Muscle layer of duodenum (tissue), 2 donors: ENCODE measurements around the gene OR4D9.
"Not testable (repeated sequence)": the region's sequence is repeated elsewhere in the genome, so short reads cannot be mapped to it uniquely, and the experiment has no call there.

ENCODE experiments used
- H3K27ac ChIP-seq: one replicate; pipeline ENCODE4 v1.7.0; 2013; ENCODE audit warnings: mild to moderate bottlenecking, low read length
- H3K27me3 ChIP-seq: one replicate; pipeline ENCODE4 v1.7.0; 2013; ENCODE audit warnings: low read depth, mild to moderate bottlenecking, control low read depth, low read length
- H3K36me3 ChIP-seq, 2 donors: one replicate each; pipeline ENCODE4 v1.7.0; 2013; ENCODE audit warnings: low read length in 2 of 2, control low read depth in 1 of 2, mild to moderate bottlenecking in 1 of 2; ENCODE audit not compliant: insufficient read depth in 2 of 2, control insufficient read depth in 1 of 2
- H3K4me1 ChIP-seq, 2 donors: one replicate each; pipeline ENCODE4 v1.7.0; 2013; ENCODE audit warnings: low read length in 2 of 2, mild to moderate bottlenecking in 2 of 2, control low read depth in 1 of 2, moderate library complexity in 1 of 2; ENCODE audit not compliant: insufficient read depth in 2 of 2, control insufficient read depth in 1 of 2
- H3K4me3 ChIP-seq, 2 donors: one replicate each; pipeline ENCODE4 v1.7.0; 2013; ENCODE audit warnings: low read length in 2 of 2, low read depth in 1 of 2, mild to moderate bottlenecking in 1 of 2
- H3K9me3 ChIP-seq, 2 donors: one replicate each; pipeline ENCODE4 v1.7.0; 2013; ENCODE audit warnings: low read length in 2 of 2, control low read depth in 1 of 2, mild to moderate bottlenecking in 1 of 2; ENCODE audit not compliant: control insufficient read depth in 1 of 2
- donor health status: healthy.

The OR4D9 gene

DNA sequence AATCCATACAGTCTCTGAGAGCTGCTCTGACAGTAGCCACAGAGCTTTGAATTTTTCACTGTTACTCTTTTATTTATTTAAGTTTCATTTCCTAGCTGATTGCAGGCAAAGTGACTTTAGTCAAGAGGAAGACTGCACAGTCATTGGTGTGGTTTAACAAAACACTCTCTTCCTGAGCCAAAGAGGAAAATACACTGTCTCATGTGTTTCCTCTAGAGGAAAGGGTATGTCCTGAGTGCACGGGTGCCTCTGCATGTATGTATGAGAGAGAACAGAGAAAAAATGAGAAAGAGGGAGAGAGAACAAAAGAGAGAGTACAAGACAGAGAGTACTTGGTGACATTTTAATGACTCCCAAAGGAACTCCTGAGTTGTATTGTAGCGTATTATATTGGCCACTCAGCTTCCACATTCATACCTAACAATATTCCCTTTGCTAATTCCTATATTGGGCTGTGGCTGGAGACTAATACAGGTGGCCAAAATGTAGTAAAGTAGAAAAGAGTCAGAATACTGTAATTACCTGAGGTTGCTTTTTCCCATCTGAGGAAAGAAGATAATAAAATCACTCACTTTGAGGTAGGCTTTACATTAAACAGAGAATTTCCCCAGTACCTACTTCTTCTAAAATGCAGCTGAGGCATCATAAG is at the start of gene OR4D9:
TSS of gene OR4D9 (plus strand) at position 599 of the 649 bp plus-strand sequence. CDS start 3,374 bp downstream, outside the sequence.
- no peak within 1 kb of the TSS for H3K27ac ChIP-seq
- H3K36me3 ChIP-seq: no peaks in the 10 kb centered on the region
- H3K4me3 ChIP-seq: no peak within 1 kb of the TSS
- no peaks in the 10 kb centered on the region for H3K4me1 ChIP-seq
- no peaks in the 10 kb centered on the region for H3K27me3 ChIP-seq
- H3K9me3 ChIP-seq: no peaks in the 10 kb centered on the region

- Histone ChIP-seq H3K27ac (no peak overlapping the region), H3K4me1 (no peaks in the 10 kb centered on the region), H3K9me3 (no peaks in the 10 kb centered on the region), H3K27me3 (no peaks in the 10 kb centered on the region), H3K36me3 (no peaks in the 10 kb centered on the region), H3K4me3 (no peak overlapping the region)
Observed at GRCh38 chr11:59463190-59463641, 48.1 kb upstream of the OR4D9 start.

- H3K27me3 ChIP-seq: no peaks in the 10 kb centered on the region
- no peak within 1 kb of the TSS for H3K27ac ChIP-seq
- no peaks in the 10 kb centered on the region for H3K9me3 ChIP-seq
- no peaks in the 10 kb centered on the region for H3K36me3 ChIP-seq
- no peak within 1 kb of the TSS for H3K4me3 ChIP-seq
- no peaks in the 10 kb centered on the region for H3K4me1 ChIP-seq
Observed at GRCh38 chr11:59473015-59473414, 38.3 kb upstream of the OR4D9 start, which contains the start of gene OR4D10. TSS of gene OR4D10 (plus strand) at chr11:59473315. CDS start at chr11:59477430, 4,115 bp downstream.

DNA sequence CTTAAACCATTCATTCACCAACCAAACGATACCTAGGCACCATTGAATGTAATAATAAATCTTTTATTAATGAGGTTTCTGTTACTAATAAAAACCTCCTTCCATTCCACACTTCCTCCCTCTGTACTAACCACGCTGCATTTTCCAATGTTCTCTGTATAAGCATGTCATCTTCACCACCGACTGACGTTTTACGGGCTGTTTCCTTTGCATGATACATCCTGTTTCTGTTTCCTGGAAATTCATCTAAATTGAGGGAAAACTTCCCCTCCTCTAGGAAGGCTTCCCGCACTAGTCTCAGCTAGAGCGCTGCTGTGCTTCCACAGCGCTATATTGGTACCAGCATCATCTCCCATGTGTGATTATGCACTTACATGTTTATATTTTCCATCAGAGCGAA is 36.2 kb upstream of the OR4D9 start:
- Histone ChIP-seq H3K27ac (no peak overlapping the region), H3K27me3 (no peaks in the 10 kb centered on the region), H3K4me1 (no peaks in the 10 kb centered on the region), H3K9me3 (no peaks in the 10 kb centered on the region), H3K4me3 (no peak overlapping the region), H3K36me3 (no peaks in the 10 kb centered on the region)

DNA sequence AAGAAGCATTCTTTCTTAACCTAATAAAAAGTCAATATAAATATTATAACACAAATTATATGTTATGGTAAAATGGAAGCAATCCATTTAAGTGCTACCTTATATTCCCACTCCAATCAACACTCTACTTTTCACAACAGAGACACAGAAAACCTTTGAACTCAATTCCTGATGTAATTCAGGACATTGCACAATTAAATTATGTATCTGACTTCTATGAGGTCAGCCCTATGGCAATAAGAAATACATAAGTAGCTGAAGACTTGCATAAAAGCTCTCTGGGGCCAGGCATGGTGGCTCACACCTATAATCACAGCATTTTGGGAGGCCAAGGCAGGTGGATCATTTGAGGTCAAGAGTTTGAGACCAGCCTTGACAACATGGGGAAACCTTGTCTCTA is 31.4 kb upstream of the OR4D9 start:
- Histone ChIP-seq H3K27me3 (no peaks in the 10 kb centered on the region), H3K27ac (no peak overlapping the region), H3K4me1 (no peaks in the 10 kb centered on the region), H3K4me3 (no peak overlapping the region), H3K36me3 (no peaks in the 10 kb centered on the region), H3K9me3 (no peaks in the 10 kb centered on the region)

GRCh38 chr11:59480359-59480758 is 31.0 kb upstream of the OR4D9 start:
- no peaks in the 10 kb centered on the region for H3K36me3 ChIP-seq
- H3K27me3 ChIP-seq: no peaks in the 10 kb centered on the region
- no peak overlapping the region for H3K27ac ChIP-seq
- H3K4me1 ChIP-seq: no peaks in the 10 kb centered on the region
- no peak overlapping the region for H3K4me3 ChIP-seq
- no peaks in the 10 kb centered on the region for H3K9me3 ChIP-seq

- H3K4me1 ChIP-seq: no peaks in the 10 kb centered on the region
- H3K27me3 ChIP-seq: no peaks in the 10 kb centered on the region
- no peaks in the 10 kb centered on the region for H3K9me3 ChIP-seq
- no peak overlapping the region for H3K4me3 ChIP-seq
- no peaks in the 10 kb centered on the region for H3K36me3 ChIP-seq
- H3K27ac ChIP-seq: no peak overlapping the region
Observed at GRCh38 chr11:59501931-59502330, 9.4 kb upstream of the OR4D9 start.

DNA sequence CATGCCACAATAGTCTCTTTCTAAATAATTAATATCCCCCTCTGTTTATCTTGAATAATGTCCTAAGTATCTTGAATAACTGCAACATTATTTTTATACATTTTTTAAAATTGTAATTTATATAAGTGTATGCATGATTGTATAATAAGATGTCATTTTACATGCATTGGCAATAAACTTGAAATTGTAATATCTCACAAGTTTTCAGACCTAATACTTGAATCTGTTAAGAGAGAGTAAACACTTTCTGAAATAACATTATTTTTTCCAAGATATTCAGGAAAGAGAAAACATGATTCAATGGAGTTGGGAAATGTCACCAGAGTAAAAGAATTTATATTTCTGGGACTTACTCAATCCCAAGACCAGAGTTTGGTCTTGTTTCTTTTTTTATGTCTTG is 8.1 kb upstream of the OR4D9 start, which contains the start of gene OR4D11:
TSS of gene OR4D11 (plus strand) at position 301 of the 400 bp plus-strand sequence. CDS start at position 301, 0 bp downstream.
- no peaks in the 10 kb centered on the region for H3K4me1 ChIP-seq
- H3K36me3 ChIP-seq: no peaks in the 10 kb centered on the region
- no peak within 1 kb of the TSS for H3K27ac ChIP-seq
- H3K9me3 ChIP-seq: no peaks in the 10 kb centered on the region
- H3K27me3 ChIP-seq: no peaks in the 10 kb centered on the region
- H3K4me3 ChIP-seq: no peak within 1 kb of the TSS

DNA sequence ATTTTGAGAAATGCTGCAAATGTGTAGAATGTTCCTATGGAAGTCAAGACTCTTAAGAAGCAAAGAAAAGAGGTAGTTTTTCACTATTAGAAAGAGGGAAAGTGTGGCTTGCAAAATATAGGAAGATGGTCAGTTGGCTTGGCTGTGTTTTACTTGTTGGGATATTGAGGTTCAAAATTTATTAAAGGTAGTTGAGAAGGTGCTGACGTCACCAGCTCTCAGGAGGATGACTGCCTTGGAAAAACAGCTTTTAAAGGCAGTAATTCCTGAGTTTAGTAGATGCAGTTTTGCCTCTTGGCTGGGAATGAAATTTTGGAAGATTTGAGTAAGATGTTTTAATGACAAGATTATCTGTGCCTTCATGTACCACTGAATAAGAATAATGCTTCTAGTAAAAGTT is 336 bp downstream of the OR4D9 start:
- Histone ChIP-seq H3K9me3 (no peaks in the 10 kb centered on the region), H3K36me3 (no peaks in the 10 kb centered on the region), H3K4me1 (no peaks in the 10 kb centered on the region), H3K27ac (no peak overlapping the region), H3K27me3 (no peaks in the 10 kb centered on the region), H3K4me3 (no peak overlapping the region)

- H3K27me3 ChIP-seq, H3K27ac ChIP-seq, H3K36me3 ChIP-seq, H3K4me3 ChIP-seq, H3K4me1 ChIP-seq, H3K9me3 ChIP-seq: not testable (repeated sequence)
Observed at GRCh38 chr11:59520139-59520538, 8.8 kb downstream of the OR4D9 start.

DNA sequence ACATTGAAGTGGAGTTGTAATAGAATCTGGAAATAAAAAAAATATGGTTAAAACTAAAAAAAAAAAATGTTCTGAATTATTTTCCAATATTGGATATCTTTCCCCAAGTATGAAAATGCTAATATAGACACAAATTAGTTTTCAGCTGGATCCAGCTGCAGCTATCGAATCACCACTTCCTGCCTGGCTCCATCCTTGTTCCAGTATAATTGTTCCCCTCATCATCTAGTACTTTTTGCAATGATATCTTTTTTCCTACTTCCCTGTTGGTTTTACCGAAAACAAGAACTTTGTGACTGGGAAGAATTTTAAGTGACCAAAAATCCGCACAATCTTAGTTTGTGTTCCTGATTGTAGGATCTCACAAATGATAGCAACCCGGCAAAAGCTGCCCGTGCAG is 9.4 kb downstream of the OR4D9 start:
- H3K4me1 ChIP-seq: no peaks in the 10 kb centered on the region
- no peaks in the 10 kb centered on the region for H3K9me3 ChIP-seq
- H3K36me3 ChIP-seq: no peaks in the 10 kb centered on the region
- H3K27ac ChIP-seq: no peak overlapping the region
- no peak overlapping the region for H3K4me3 ChIP-seq
- H3K27me3 ChIP-seq: peaks cover 3% of the 10 kb centered on the region

DNA sequence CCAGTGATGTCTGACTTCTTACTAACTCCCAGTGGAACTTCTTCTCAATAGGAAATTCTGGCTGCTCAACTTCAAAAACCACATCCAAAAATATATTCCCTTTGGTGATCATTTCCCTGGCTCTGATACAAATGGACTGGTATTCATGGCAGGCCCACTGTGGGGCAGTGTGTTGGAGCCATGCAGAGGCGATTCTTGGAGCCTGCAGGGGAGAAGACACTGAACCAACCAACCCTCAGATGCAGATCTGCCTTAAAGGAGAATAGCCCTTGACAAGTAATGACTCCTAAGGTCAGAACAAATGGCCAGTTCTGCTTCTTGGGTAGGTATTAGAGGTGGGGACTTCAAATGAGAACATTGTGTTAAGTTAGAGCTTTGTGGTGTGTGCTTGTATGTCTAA is 12.2 kb downstream of the OR4D9 start:
- H3K9me3 ChIP-seq: no peaks in the 10 kb centered on the region
- H3K27ac ChIP-seq: no peak overlapping the region
- H3K36me3 ChIP-seq: no peaks in the 10 kb centered on the region
- H3K27me3 ChIP-seq: peaks cover 1% of the 10 kb centered on the region
- no peak overlapping the region for H3K4me3 ChIP-seq
- H3K4me1 ChIP-seq: no peaks in the 10 kb centered on the region
